OCI-LY1 (cell line): ENCODE data around the gene SLC50A1.
A peak's percentile ranks its signal among the peaks of the same experiment; 100 is the strongest.
"Not testable (repeated sequence)": the region's sequence is repeated elsewhere in the genome, so short reads cannot be mapped to it uniquely, and the experiment has no call there.

Source experiments
- H2AFZ ChIP-seq: fragments of 200-600 bp; sonication (generic), shearing (Covaris generic); 2 replicates; pipeline ENCODE4 v1.6.0; 2014; ENCODE audit warnings: antibody characterized with exemption, mild to moderate bottlenecking, low read length
- H3F3A ChIP-seq: fragments of 200-600 bp; sonication (generic), shearing (Covaris generic); 2 replicates; pipeline ENCODE4 v1.6.0; 2014; ENCODE audit warnings: mild to moderate bottlenecking, antibody characterized with exemption, low read length, moderate library complexity; ENCODE audit not compliant: insufficient read depth
- H3K27ac ChIP-seq: fragments of 200-600 bp; sonication (generic); 2 replicates; pipeline ENCODE4 v1.5.1; 2014; ENCODE audit warnings: low read length, mixed run types, mild to moderate bottlenecking, low read depth; ENCODE audit not compliant: poor library complexity, severe bottlenecking
- H3K27me3 ChIP-seq: fragments of 200-600 bp; sonication (generic); 2 replicates; pipeline ENCODE4 v1.6.0; 2014; ENCODE audit warnings: antibody characterized with exemption, mild to moderate bottlenecking, low read length, moderate library complexity; ENCODE audit not compliant: insufficient read depth
- H3K36me3 ChIP-seq: fragments of 200-600 bp; sonication (generic); 2 replicates; pipeline ENCODE4 v1.6.1; 2014; ENCODE audit warnings: mild to moderate bottlenecking, antibody characterized with exemption, low read length, moderate library complexity, mixed read lengths; ENCODE audit not compliant: insufficient read depth
- H3K4me1 ChIP-seq: fragments of 200-600 bp; sonication (generic); 2 replicates; pipeline ENCODE4 v1.5.1; 2014; ENCODE audit warnings: mild to moderate bottlenecking, low read length, moderate library complexity; ENCODE audit not compliant: insufficient read depth, severe bottlenecking
- H3K4me2 ChIP-seq: fragments of 200-600 bp; sonication (generic), shearing (Covaris generic); 2 replicates; pipeline ENCODE4 v1.6.1; 2014; ENCODE audit warnings: low read length
- H3K4me3 ChIP-seq: fragments of 200-600 bp; sonication (generic); 2 replicates; pipeline ENCODE4 v1.5.1; 2014; ENCODE audit warnings: low read length, low read depth, mild to moderate bottlenecking, mixed read lengths; ENCODE audit not compliant: poor library complexity, severe bottlenecking
- H3K79me2 ChIP-seq: fragments of 200-600 bp; shearing (Covaris generic); 2 replicates; pipeline ENCODE4 v1.6.1; 2016; ENCODE audit warnings: mixed run types, low read length, mixed read lengths; ENCODE audit not compliant: insufficient read depth
- H3K9ac ChIP-seq: fragments of 200-600 bp; sonication (generic), shearing (Covaris generic); 2 replicates; pipeline ENCODE4 v1.6.1; 2014; ENCODE audit warnings: mild to moderate bottlenecking, low read length, mixed read lengths
- H3K9me2 ChIP-seq: fragments of 200-600 bp; sonication (generic), shearing (Covaris generic); 2 replicates; pipeline ENCODE4 v1.6.1; 2014; ENCODE audit warnings: low read depth, mild to moderate bottlenecking, low read length, mixed read lengths
- H3K9me3 ChIP-seq: fragments of 200-600 bp; shearing (Covaris generic); 2 replicates; pipeline ENCODE4 v1.6.1; 2014; ENCODE audit warnings: low read length, mixed read lengths
- H4K20me1 ChIP-seq: fragments of 200-600 bp; sonication (generic), shearing (Covaris generic); 2 replicates; pipeline ENCODE4 v1.6.0; 2016; ENCODE audit warnings: mild to moderate bottlenecking, low read length; ENCODE audit not compliant: insufficient read depth
- EZH2 ChIP-seq: fragments of 200-600 bp; sonication (generic), shearing (Covaris generic); IDR thresholded peaks from 2 replicates; pipeline ENCODE4 v1.8.0; 2017; ENCODE audit warnings: borderline replicate concordance, mixed run types, mild to moderate bottlenecking, antibody characterized with exemption, low read length, moderate library complexity, mixed read lengths
- TF ChIP-seq, protein P1 (sequence below): fragments of 200-600 bp; sonication (generic), shearing (Covaris generic); IDR thresholded peaks from 2 replicates; pipeline ENCODE4 v1.5.1; 2017; ENCODE audit warnings: mild to moderate bottlenecking, antibody characterized with exemption, low read length, moderate library complexity, mixed read lengths

Gene SLC50A1

DNA sequence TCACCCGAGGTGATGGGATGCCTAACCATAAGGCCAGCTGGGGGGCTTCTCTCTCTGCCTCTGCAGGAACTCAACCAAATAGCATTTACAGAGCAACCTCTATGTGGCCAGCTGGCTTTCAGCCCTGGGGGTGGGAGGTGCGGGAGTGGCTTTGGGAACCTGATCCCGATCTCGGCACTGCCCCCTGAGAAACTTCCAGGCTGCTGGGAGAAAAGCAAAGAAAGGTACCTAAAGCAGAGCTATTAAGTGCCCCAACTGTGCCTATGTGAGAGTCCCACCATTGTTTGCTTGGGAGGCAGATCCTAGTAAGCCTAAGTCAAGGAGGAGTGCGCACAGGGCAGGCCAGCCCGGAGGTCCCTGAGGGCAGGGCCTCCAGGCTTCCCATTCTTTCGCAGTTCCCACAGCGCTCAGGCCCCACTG, 30.4 kb downstream of the SLC50A1 start:
- no peak overlapping the region for H3K4me2 ChIP-seq
- no peaks in the 10 kb centered on the region for H3F3A ChIP-seq
- no peaks in the 10 kb centered on the region for H3K9me2 ChIP-seq
- peaks cover 17% of the 10 kb centered on the region for H3K36me3 ChIP-seq
- H3K79me2 ChIP-seq: no peaks in the 10 kb centered on the region
- H2AFZ ChIP-seq: no peak overlapping the region
- no peak overlapping the region for H3K4me3 ChIP-seq
- H3K4me1 ChIP-seq: peaks cover 5% of the 10 kb centered on the region
- no peaks in the 10 kb centered on the region for H4K20me1 ChIP-seq
- no peak for TF ChIP-seq EZH2
- TF ChIP-seq, protein P1, sequence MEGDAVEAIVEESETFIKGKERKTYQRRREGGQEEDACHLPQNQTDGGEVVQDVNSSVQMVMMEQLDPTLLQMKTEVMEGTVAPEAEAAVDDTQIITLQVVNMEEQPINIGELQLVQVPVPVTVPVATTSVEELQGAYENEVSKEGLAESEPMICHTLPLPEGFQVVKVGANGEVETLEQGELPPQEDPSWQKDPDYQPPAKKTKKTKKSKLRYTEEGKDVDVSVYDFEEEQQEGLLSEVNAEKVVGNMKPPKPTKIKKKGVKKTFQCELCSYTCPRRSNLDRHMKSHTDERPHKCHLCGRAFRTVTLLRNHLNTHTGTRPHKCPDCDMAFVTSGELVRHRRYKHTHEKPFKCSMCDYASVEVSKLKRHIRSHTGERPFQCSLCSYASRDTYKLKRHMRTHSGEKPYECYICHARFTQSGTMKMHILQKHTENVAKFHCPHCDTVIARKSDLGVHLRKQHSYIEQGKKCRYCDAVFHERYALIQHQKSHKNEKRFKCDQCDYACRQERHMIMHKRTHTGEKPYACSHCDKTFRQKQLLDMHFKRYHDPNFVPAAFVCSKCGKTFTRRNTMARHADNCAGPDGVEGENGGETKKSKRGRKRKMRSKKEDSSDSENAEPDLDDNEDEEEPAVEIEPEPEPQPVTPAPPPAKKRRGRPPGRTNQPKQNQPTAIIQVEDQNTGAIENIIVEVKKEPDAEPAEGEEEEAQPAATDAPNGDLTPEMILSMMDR: no peak
- no peaks in the 10 kb centered on the region; the same call in 1 of the 2 replicates for H3K27me3 ChIP-seq
- H3K9ac ChIP-seq: no peak overlapping the region
- H3K27ac ChIP-seq: no peak overlapping the region
- no peaks in the 10 kb centered on the region for H3K9me3 ChIP-seq

DNA sequence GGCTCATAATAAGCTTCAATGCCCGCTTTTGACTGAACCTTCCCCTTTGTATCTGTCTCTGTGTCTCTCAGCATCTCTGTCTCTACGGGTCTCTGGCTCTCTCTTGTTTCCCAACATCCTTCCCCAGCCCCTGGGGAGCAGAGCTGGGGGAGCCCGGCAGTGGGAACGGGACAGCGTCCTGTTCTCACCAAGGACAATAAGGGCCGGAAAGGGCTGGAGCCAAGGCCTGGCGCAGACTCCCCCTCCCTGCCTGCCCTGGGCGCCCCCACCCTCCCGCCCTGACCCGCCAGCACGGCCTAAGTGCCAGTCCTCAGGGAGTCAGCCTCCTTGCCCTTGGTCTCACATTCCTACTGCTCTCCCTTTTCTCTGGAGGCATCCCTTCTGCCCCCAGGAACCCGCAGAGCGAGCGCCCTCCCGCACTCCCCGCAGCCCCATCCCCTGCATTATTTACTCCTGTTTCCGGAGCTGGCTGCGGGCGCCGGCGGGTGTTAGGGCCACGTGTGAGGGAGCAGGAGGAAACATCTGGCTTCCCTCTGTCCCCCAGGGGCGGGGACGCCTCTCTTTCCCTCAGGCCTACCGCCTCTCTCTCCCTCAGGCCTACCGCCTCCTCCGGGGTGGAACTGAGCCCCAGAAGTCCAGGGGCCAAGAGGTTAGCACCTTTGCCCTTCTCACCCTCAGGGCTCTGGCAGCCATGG, 31.0 kb downstream of the SLC50A1 start:
- Histone ChIP-seq H4K20me1 (no peaks in the 10 kb centered on the region), H3K4me2 (no peak overlapping the region), H3K9me3 (no peaks in the 10 kb centered on the region), H3K9ac (no peak overlapping the region), H3K36me3 (peaks cover 17% of the 10 kb centered on the region), H3F3A (no peaks in the 10 kb centered on the region), H2AFZ (no peak overlapping the region), H3K27ac (no peak overlapping the region), H3K27me3 (no peaks in the 10 kb centered on the region; the same call in 1 of the 2 replicates), H3K4me3 (no peak overlapping the region), H3K9me2 (no peaks in the 10 kb centered on the region), H3K79me2 (no peaks in the 10 kb centered on the region), H3K4me1 (peaks cover 5% of the 10 kb centered on the region)
- TF ChIP-seq EZH2: no peak
- TF ChIP-seq, protein P1: no peak

DNA sequence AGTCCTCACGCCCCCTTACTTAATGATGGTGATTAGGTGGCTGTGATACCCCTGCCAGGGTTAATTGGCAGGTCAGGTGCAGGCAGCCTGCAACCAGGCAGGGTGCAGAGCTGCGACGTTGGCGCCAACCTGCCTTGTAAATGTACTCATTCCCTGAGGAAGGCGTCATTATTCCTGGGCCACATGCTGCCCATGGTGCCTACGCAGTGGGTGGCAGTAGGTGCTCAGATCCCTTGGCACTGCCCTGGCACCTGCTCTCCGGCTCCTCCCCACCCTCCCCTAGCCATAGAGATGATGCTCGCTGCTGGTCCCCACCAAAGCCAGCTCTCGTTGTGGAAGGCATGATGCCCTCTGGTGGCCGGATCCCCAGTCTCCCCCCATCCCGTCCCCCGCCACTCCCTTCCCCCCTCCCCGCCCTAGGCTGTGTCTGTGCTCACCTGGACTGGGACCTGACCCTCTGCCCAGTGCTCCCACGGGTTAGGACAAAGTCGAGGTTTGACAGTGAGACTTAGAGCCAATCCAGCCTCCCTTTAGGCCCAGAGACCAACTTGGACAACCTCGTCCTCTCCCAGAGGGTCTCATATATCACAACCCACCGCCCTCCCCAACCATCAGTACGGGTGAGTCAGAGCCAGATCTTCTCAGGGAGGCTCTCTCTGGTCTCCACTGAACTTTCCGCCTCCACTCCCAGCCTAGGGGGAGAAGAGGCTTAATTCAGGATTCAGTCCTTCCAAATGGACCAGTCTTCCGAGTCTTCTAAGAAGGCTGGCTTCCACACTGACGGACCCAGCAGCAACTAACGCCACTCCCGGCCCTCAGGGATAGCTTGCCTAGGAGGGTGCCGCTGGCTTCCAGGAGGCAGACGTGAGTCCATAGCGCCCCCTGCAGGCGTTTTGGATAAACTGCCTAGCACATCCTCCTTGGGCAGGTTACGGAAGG, 31.8 kb downstream of the SLC50A1 start:
- H3K27me3 ChIP-seq: no peaks in the 10 kb centered on the region; the same call in 1 of the 2 replicates
- no peaks in the 10 kb centered on the region for H4K20me1 ChIP-seq
- TF ChIP-seq EZH2: no peak
- TF ChIP-seq, protein P1: peak; percentile 88
- no peaks in the 10 kb centered on the region for H3K9me2 ChIP-seq
- H3K27ac ChIP-seq: no peak overlapping the region
- peaks cover 17% of the 10 kb centered on the region for H3K36me3 ChIP-seq
- H3K79me2 ChIP-seq: no peaks in the 10 kb centered on the region
- peak overlapping the region; percentile 6 for H3K4me3 ChIP-seq
- peaks cover 12% of the 10 kb centered on the region for H3K4me1 ChIP-seq
- no peak overlapping the region; the same call in 1 of the 2 replicates for H3K9ac ChIP-seq
- peak overlapping the region; percentile 38 for H3K4me2 ChIP-seq
- H3F3A ChIP-seq: no peaks in the 10 kb centered on the region
- H2AFZ ChIP-seq: no peak overlapping the region
- no peaks in the 10 kb centered on the region for H3K9me3 ChIP-seq

DNA sequence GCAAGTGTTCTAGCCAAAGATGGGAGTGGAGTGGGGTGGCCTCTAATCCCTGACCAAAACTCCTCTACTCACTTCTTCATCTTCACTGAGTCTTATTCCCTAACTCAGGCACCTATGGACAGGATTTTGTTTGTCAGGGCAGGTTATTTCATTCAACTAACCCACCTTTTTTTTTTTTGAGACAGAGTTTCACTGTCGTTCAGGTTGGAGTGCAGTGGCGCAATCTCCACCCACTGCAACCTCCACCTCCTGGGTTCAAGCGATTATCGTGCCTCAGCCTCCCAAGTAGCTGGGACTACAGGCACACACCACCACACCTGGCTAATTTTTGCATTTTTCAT, 32.4 kb downstream of the SLC50A1 start:
- H4K20me1 ChIP-seq, H3K4me3 ChIP-seq: not testable (repeated sequence)

More for the DNA sequence above, 32.4 kb downstream of the SLC50A1 start:
- not testable (repeated sequence) for H3K9me2 ChIP-seq, H3K9me3 ChIP-seq, H2AFZ ChIP-seq, H3K9ac ChIP-seq, H3K4me2 ChIP-seq, H3K79me2 ChIP-seq, H3K27me3 ChIP-seq, H3F3A ChIP-seq, H3K27ac ChIP-seq
- H3K36me3 ChIP-seq: peaks cover 17% of the 10 kb centered on the region
- H3K4me1 ChIP-seq: peaks cover 14% of the 10 kb centered on the region
